H1 (cell line): ENCODE results near the gene CKAP5. TPM values are rescaled to one million over a fixed set of nuclear protein-coding genes. Genes with fewer than 3 reads are reported as not detected.

Experiments
- ASH2L ChIP-seq: fragments of 200-600, 300-600 bp; sonication (generic); IDR thresholded peaks from one replicate; pipeline ENCODE4 v1.7.1; 2017; ENCODE audit warnings: low read length
- CBX8 ChIP-seq: fragments of 300-800, 300-1000 bp; sonication (generic); IDR thresholded peaks from 2 replicates; pipeline ENCODE4 v1.7.1; 2016; ENCODE audit warnings: low read depth, low read length, borderline replicate concordance
- CHD1 ChIP-seq: IDR thresholded peaks from 2 replicates; pipeline ENCODE4 v1.6.1; 2012; ENCODE audit warnings: low read depth, low read length, improper control_type of control experiment
- EP300 ChIP-seq, 2 experiments: IDR thresholded peaks; 1 replicate in 1 of 2; 2 replicates in 1 of 2; pipeline ENCODE4 v1.6.1; 2011 to 2012; ENCODE audit warnings: low read depth in 2 of 2, low read length in 2 of 2, mild to moderate bottlenecking in 2 of 2, borderline replicate concordance in 1 of 2, inconsistent platforms in 1 of 2, moderate library complexity in 1 of 2
- EZH2 ChIP-seq: fragments of 200-600 bp; sonication (generic); IDR thresholded peaks from 2 replicates; pipeline ENCODE4 v1.7.1; 2012; ENCODE audit warnings: low read depth, mild to moderate bottlenecking, moderate library complexity, low read length, inconsistent platforms; ENCODE audit not compliant: severe bottlenecking
- KDM1A ChIP-seq: fragments of 200-600, 300-600 bp; sonication (generic); IDR thresholded peaks from 2 replicates; pipeline ENCODE4 v1.7.1; 2016; ENCODE audit warnings: mild to moderate bottlenecking, low read length, borderline replicate concordance
- KDM4A ChIP-seq: IDR thresholded peaks from one replicate; pipeline ENCODE4 v1.7.1; 2012; ENCODE audit warnings: low read depth, mild to moderate bottlenecking, moderate library complexity, low read length, inconsistent platforms; ENCODE audit not compliant: severe bottlenecking
- NANOG ChIP-seq: IDR thresholded peaks from 2 replicates; pipeline ENCODE4 v1.6.1; 2011; ENCODE audit warnings: low read length, low read depth, mild to moderate bottlenecking, inconsistent platforms; ENCODE audit not compliant: insufficient read depth, poor library complexity, severe bottlenecking
- NRF1 ChIP-seq: IDR thresholded peaks from 2 replicates; pipeline ENCODE4 v1.6.1; 2011; ENCODE audit warnings: mild to moderate bottlenecking, low read depth, low read length, improper control_type of control experiment
- POLR2A ChIP-seq, 2 experiments: IDR thresholded peaks; 1 replicate in 1 of 2; 2 replicates in 1 of 2; pipeline ENCODE4 v1.6.1; 2011; ENCODE audit warnings: low read depth in 2 of 2, low read length in 2 of 2, mild to moderate bottlenecking in 2 of 2; ENCODE audit errors: control extremely low read depth in 1 of 2
- POLR2AphosphoS5 ChIP-seq: IDR thresholded peaks from 2 replicates; pipeline ENCODE4 v1.6.1; 2011; ENCODE audit warnings: low read depth, low read length
- RBBP5 ChIP-seq: IDR thresholded peaks from 2 replicates; pipeline ENCODE4 v1.7.1; 2012; ENCODE audit warnings: low read depth, mild to moderate bottlenecking, inconsistent platforms, low read length, moderate library complexity, borderline replicate concordance
- SIN3A ChIP-seq, 2 experiments: IDR thresholded peaks in 1 of 2; conservative IDR thresholded peaks in 1 of 2; 2 replicates each; pipeline ENCODE4 v1.6.1; 2011 to 2012; ENCODE audit warnings: low read length in 2 of 2, improper control_type of control experiment in 1 of 2, low read depth in 1 of 2, mild to moderate bottlenecking in 1 of 2
- SP2 ChIP-seq: IDR thresholded peaks from 2 replicates; pipeline ENCODE4 v1.6.1; 2012; ENCODE audit warnings: mild to moderate bottlenecking, low read length, inconsistent platforms
- SUZ12 ChIP-seq: fragments of 200-600 bp; sonication (generic); IDR thresholded peaks from 2 replicates; pipeline ENCODE4 v1.6.1; 2012; ENCODE audit warnings: mild to moderate bottlenecking, inconsistent platforms, low read length, moderate library complexity, mixed read lengths
- TBP ChIP-seq: IDR thresholded peaks from 2 replicates; pipeline ENCODE4 v1.6.1; 2011; ENCODE audit warnings: low read depth, low read length, improper control_type of control experiment
- TCF12 ChIP-seq: IDR thresholded peaks from 2 replicates; pipeline ENCODE4 v1.6.1; 2011; ENCODE audit warnings: low read depth, mild to moderate bottlenecking, low read length
- USF2 ChIP-seq: IDR thresholded peaks from 2 replicates; pipeline ENCODE4 v1.6.1; 2011; ENCODE audit warnings: low read length, improper control_type of control experiment
- ZNF274 ChIP-seq: IDR thresholded peaks from 2 replicates; pipeline ENCODE4 v1.7.0; 2012; ENCODE audit warnings: low read length, borderline replicate concordance; ENCODE audit errors: extremely low read depth
- polyA plus RNA-seq, 7 experiments: library from polyadenylated mRNA; depleted of rRNA in 3 of 7; stranded (reverse) in 5 of 7; unstranded in 2 of 7; fragments of >200 nt in 5 of 7; fragments of 200-250 nt in 2 of 7; gene quantifications; 1 replicate in 5 of 7; 2 replicates in 1 of 7; 4 replicates in 1 of 7; pipeline versions ENCODE4 v1.2.1 to v1.2.3, GENCODE V29; 2011 to 2013; ENCODE audit warnings: missing spikeins in 2 of 7, mixed read lengths in 2 of 7
- total RNA-seq: library from RNA; stranded (reverse); fragmentation: NEBNext Ultra II Directional; extraction: Animal tissue kit (Norgen Biotek cat#: 25700); gene quantifications from 2 replicates; pipeline ENCODE4 v1.2.1, GENCODE V29; 2021
- TF ChIP-seq, protein P1 (sequence below), 3 experiments: IDR thresholded peaks; 1 replicate in 2 of 3; 2 replicates in 1 of 3; pipeline versions ENCODE4 v1.5.1 to v1.6.1; 2011; ENCODE audit warnings: low read length in 3 of 3, mild to moderate bottlenecking in 3 of 3, inconsistent platforms in 2 of 3, low read depth in 1 of 3, moderate library complexity in 1 of 3; ENCODE audit not compliant: insufficient read depth in 1 of 3; ENCODE audit errors: control extremely low read depth in 1 of 3

Gene CKAP5
- total and polyA plus RNA-seq, 2 of the 8 experiments (the other 6 are each of a cell fraction or from before 2014, with no cell fraction given) = 64.8 to 185 TPM

DNA sequence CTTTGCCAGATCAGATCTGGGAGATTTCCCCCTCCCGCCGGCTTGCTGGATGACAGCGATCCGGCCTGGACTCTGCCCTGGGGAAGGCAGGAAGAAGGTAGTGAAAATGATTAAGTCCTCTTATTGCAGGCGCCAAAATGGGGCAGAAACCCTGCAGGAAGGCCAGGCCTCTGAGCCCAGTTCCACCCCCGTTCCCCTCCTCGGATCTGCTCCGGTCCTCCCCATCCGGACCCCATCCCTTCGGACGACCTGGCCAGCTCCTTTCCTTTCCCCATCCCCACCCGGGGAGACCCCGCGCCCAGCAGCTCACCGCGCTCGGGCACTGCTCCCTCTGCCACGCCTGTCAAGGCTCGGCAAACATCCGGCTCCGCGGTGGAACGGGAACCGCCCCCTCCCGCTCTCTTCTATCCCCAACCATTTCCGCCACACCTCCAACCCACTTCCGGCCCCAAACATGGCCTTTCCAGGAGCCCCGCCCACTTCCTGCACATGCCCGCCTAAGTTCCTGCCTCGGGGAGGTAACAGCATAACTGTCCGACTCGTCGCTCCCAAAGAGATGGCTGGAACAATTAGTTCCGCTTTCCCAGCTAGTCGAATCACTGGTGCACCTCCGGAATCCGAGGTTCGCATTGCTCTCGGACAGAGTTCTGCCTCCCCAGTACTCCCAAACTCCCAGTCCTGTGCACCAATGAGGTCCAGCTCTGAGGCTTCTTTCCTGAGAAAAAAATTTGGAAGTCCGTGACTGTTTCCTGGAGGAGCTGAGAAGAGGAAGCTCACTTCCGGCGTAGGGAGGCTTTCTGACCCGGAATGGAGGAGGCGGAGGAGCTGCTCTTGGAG lies 145.6 kb downstream of the CKAP5 start, which contains the start of the genes ARHGAP1 and ZNF408 (continued):
- no peak for TF ChIP-seq EZH2
- peak in 1 of 2 experiments; percentile 27; a peak in 1 of 3 replicates for TF ChIP-seq EP300 (IDR thresholded peaks at IDR 0.05; ENCODE audit: borderline replicate concordance in 1 of 2, low read depth in 2 of 2, low read length in 2 of 2)
- TF ChIP-seq CBX8 = no peak
- peak; percentile 65 for TF ChIP-seq TBP
- TF ChIP-seq, protein P1, sequence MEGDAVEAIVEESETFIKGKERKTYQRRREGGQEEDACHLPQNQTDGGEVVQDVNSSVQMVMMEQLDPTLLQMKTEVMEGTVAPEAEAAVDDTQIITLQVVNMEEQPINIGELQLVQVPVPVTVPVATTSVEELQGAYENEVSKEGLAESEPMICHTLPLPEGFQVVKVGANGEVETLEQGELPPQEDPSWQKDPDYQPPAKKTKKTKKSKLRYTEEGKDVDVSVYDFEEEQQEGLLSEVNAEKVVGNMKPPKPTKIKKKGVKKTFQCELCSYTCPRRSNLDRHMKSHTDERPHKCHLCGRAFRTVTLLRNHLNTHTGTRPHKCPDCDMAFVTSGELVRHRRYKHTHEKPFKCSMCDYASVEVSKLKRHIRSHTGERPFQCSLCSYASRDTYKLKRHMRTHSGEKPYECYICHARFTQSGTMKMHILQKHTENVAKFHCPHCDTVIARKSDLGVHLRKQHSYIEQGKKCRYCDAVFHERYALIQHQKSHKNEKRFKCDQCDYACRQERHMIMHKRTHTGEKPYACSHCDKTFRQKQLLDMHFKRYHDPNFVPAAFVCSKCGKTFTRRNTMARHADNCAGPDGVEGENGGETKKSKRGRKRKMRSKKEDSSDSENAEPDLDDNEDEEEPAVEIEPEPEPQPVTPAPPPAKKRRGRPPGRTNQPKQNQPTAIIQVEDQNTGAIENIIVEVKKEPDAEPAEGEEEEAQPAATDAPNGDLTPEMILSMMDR (IDR thresholded peaks at IDR 0.05; ENCODE audit: control extremely low read depth in 1 of 3, insufficient read depth in 1 of 3, low read depth in 1 of 3, low read length in 3 of 3) = no peak
- TF ChIP-seq NANOG = no peak
- no peak for TF ChIP-seq TCF12
- TF ChIP-seq RBBP5 = no peak
- TF ChIP-seq USF2 = peak; percentile 13; the same call in 1 of the 2 replicates
- peak; percentile 20 to 83; a peak in 2 of 4 replicates for TF ChIP-seq SIN3A (conservative IDR thresholded peaks at IDR 0.05 in 1 of 2, IDR thresholded peaks at IDR 0.05 in 1 of 2; ENCODE audit: low read depth in 1 of 2, low read length in 2 of 2)
- peak; percentile 96 for TF ChIP-seq ASH2L
- no peak for TF ChIP-seq CHD1
- no peak for TF ChIP-seq SP2
- TF ChIP-seq KDM4A = peak; percentile 97
- peak in 1 of 2 experiments; percentile 77; a peak in 2 of 3 replicates for TF ChIP-seq POLR2A (IDR thresholded peaks at IDR 0.05; ENCODE audit: control extremely low read depth in 1 of 2, low read depth in 2 of 2, low read length in 2 of 2)
- TF ChIP-seq SUZ12 = no peak
- TF ChIP-seq POLR2AphosphoS5 = peak; percentile 40; the same call in 1 of the 2 replicates
- TF ChIP-seq NRF1 = no peak
- TF ChIP-seq ZNF274 = no peak
- no peak for TF ChIP-seq KDM1A
